A549 (cell line): Measurements from ENCODE around the gene TXNRD1. TPM values are rescaled to one million over a fixed set of nuclear protein-coding genes. Genes with fewer than 3 reads are reported as not detected.
"Not testable (repeated sequence)": the region's sequence is repeated elsewhere in the genome, so short reads cannot be mapped to it uniquely, and the experiment has no call there.

Source experiments
- ATAC-seq, 2 experiments: fragments of 200-7000 bp in 1 of 2; fragments of >200 bp in 1 of 2; cut with Nextera tagmentation in 1 of 2; cut with Tn5 transposase in 1 of 2; 3 replicates each; pipeline versions ENCODE4 v1.8.0 to v1.9.1; 2018 to 2020; ENCODE audit warnings: mild to moderate bottlenecking in 1 of 2, moderate library complexity in 1 of 2
- CTCF ChIA-PET: fragments of 300-600 bp; sonication (Branson Sonifier 250); formaldehyde crosslinking; extraction: SDS; loops from one replicate; lab custom pipeline; 2021; ENCODE audit warnings: antibody characterized with exemption, inconsistent platforms; lab: Yijun Ruan, JAX
- POLR2A ChIA-PET: fragments of 350-600 bp; formaldehyde crosslinking; extraction: SDS; loops from one replicate; lab custom pipeline; 2021; ENCODE audit warnings: antibody characterized with exemption, inconsistent platforms; lab: Yijun Ruan, JAX
- DNase-seq, 2 experiments: peaks; one replicate each; pipeline versions ENCODE4 v3.0.0 to v3.0.0-alpha.2; 2011 to 2016; ENCODE audit warnings: low read depth in 1 of 2, low spot score in 1 of 2
- FAIRE-seq: peaks from 2 replicates; lab custom pipeline; 2011; peaks lifted over from hg19 to GRCh38; lab: Jason Lieb, UNC
- H3K27ac ChIP-seq, 2 experiments: fragments of >200 bp; sonication (Bioruptor Twin); formaldehyde crosslinking; 3 replicates each; pipeline ENCODE4 v1.5.1; 2016 to 2017
- H3K4me1 ChIP-seq: fragments of >200 bp; sonication (Bioruptor Twin); formaldehyde crosslinking; 3 replicates; pipeline ENCODE4 v1.6.1; 2016
- H3K4me2 ChIP-seq: fragments of >200 bp; sonication (Bioruptor Twin); formaldehyde crosslinking; 3 replicates; pipeline ENCODE4 v1.6.1; 2016
- H3K4me3 ChIP-seq: fragments of >200 bp; sonication (Bioruptor Twin); formaldehyde crosslinking; 3 replicates; pipeline ENCODE4 v1.5.1; 2016
- H3K9me3 ChIP-seq: fragments of >200 bp; sonication (Bioruptor Twin); formaldehyde crosslinking; 3 replicates; pipeline ENCODE4 v1.6.1; 2016
- ATOH8 ChIP-seq: fragments of 250-450 bp; sonication (Bioruptor Pico); IDR thresholded peaks from 2 replicates; pipeline ENCODE4 v1.5.0; 2020; ENCODE audit warnings: low read depth, mild to moderate bottlenecking, moderate library complexity
- CHD2 ChIP-seq: fragments of 150-350 bp; IDR thresholded peaks from 2 replicates; pipeline ENCODE4 v1.6.1; 2014; ENCODE audit warnings: low read length; ENCODE audit not compliant: partially characterized antibody
- EHF ChIP-seq: fragments of 250-450 bp; sonication (Bioruptor Pico); IDR thresholded peaks from 2 replicates; pipeline ENCODE4 v1.5.0; 2020; ENCODE audit warnings: mild to moderate bottlenecking
- ESRRA ChIP-seq: fragments of 150-350 bp; IDR thresholded peaks from 2 replicates; pipeline ENCODE4 v1.6.1; 2014; ENCODE audit warnings: mild to moderate bottlenecking, low read length, borderline replicate concordance
- FOSB ChIP-seq: fragments of 250-450 bp; sonication (Bioruptor Pico); IDR thresholded peaks from 2 replicates; pipeline ENCODE4 v1.5.0; 2020; ENCODE audit warnings: mild to moderate bottlenecking, moderate library complexity
- FOSL2 ChIP-seq, 2 experiments: fragments of 450-650 bp in 1 of 2; fragments of >200 bp in 1 of 2; sonication (Bioruptor Twin) in 1 of 2; formaldehyde crosslinking; IDR thresholded peaks; 2 replicates each; pipeline versions ENCODE4 v1.5.0 to v1.6.1; 2016 to 2020; ENCODE audit warnings: mild to moderate bottlenecking in 1 of 2, moderate library complexity in 1 of 2
- FOXS1 ChIP-seq: fragments of 250-450 bp; sonication (Bioruptor Pico); IDR thresholded peaks from 2 replicates; pipeline ENCODE4 v1.5.0; 2020; ENCODE audit warnings: mild to moderate bottlenecking, moderate library complexity
- HDAC2 ChIP-seq: fragments of 200-600 bp; sonication (generic); IDR thresholded peaks from 2 replicates; pipeline ENCODE4 v1.6.1; 2016
- HOXA7 ChIP-seq: fragments of 250-450 bp; sonication (Bioruptor Pico); IDR thresholded peaks from 2 replicates; pipeline ENCODE4 v1.5.0; 2020; ENCODE audit warnings: mild to moderate bottlenecking, moderate library complexity
- JUN ChIP-seq, 2 experiments: fragments of >200 bp; sonication (Bioruptor Twin); formaldehyde crosslinking; IDR thresholded peaks; 2 replicates in 1 of 2; 3 replicates in 1 of 2; pipeline ENCODE4 v1.6.1; 2016 to 2017
- MAFK ChIP-seq: fragments of 450-650 bp; IDR thresholded peaks from 2 replicates; pipeline ENCODE4 v1.6.1; 2014; ENCODE audit not compliant: partially characterized antibody
- MAX ChIP-seq: IDR thresholded peaks from 2 replicates; pipeline ENCODE4 v1.6.1; 2012
- MAZ ChIP-seq: fragments of 150-350 bp; IDR thresholded peaks from 2 replicates; pipeline ENCODE4 v1.6.1; 2014; ENCODE audit warnings: antibody characterized with exemption, low read depth, low read length, borderline replicate concordance
- NFE2L2 ChIP-seq: fragments of 150-350 bp; conservative IDR thresholded peaks from 2 replicates; pipeline ENCODE4 v1.6.1; 2014; ENCODE audit warnings: low read length
- POLR2AphosphoS2 ChIP-seq: conservative IDR thresholded peaks from 2 replicates; pipeline ENCODE4 v1.6.1; 2012; ENCODE audit warnings: low read length, improper control_type of control experiment, inconsistent platforms
- RARB ChIP-seq: fragments of 250-450 bp; sonication (Bioruptor Pico); IDR thresholded peaks from 2 replicates; pipeline ENCODE4 v1.8.0; 2021; ENCODE audit warnings: mild to moderate bottlenecking, moderate library complexity
- SMC3 ChIP-seq: fragments of >200 bp; sonication (Bioruptor Twin); formaldehyde crosslinking; IDR thresholded peaks from 3 replicates; pipeline ENCODE4 v1.6.1; 2018; ENCODE audit warnings: inconsistent platforms
- SREBF2 ChIP-seq: fragments of 450-650 bp; IDR thresholded peaks from 2 replicates; pipeline ENCODE4 v1.6.1; 2014; ENCODE audit warnings: mild to moderate bottlenecking, moderate library complexity
- TFCP2L1 ChIP-seq: fragments of 250-450 bp; sonication (Bioruptor Pico); IDR thresholded peaks from 2 replicates; pipeline ENCODE4 v1.5.0; 2021; ENCODE audit warnings: mild to moderate bottlenecking
- TP53 ChIP-seq: fragments of 250-450 bp; sonication (Bioruptor Pico); IDR thresholded peaks from 2 replicates; pipeline ENCODE4 v1.5.0; 2021; ENCODE audit warnings: mild to moderate bottlenecking, moderate library complexity
- ZNF302 ChIP-seq: fragments of 250-450 bp; sonication (Bioruptor Pico); IDR thresholded peaks from 2 replicates; pipeline ENCODE4 v1.9.0; 2021; ENCODE audit warnings: inconsistent platforms, mild to moderate bottlenecking, moderate library complexity
- WGBS: methylation state at CpG from one replicate; pipeline ENCODE4 v1.1.6; 2017; ENCODE audit errors: missing lambda C conversion rate; 5-methylcytosine and 5-hydroxymethylcytosine counted together
- polyA plus RNA-seq, 4 experiments: library from polyadenylated mRNA; depleted of rRNA in 3 of 4; stranded (reverse); fragments of >200 nt; fragmentation: RNase III in 1 of 4; extraction: RNeasy Plus Mini Kit Qiagen cat#74134 plus additional on column Dnase treatment in 1 of 4; gene quantifications; 2 replicates in 3 of 4; 3 replicates in 1 of 4; pipeline ENCODE4 v1.2.3, GENCODE V29; 2011 to 2017
- TF ChIP-seq, protein P1 (sequence below): fragments of 250-450 bp; sonication (Bioruptor Pico); IDR thresholded peaks from 2 replicates; pipeline ENCODE4 v1.5.0; 2021; ENCODE audit warnings: mild to moderate bottlenecking, moderate library complexity, borderline replicate concordance
- TF ChIP-seq, protein P2 (sequence below): fragments of >200 bp; sonication (Bioruptor Twin); formaldehyde crosslinking; IDR thresholded peaks from 2 replicates; pipeline ENCODE4 v1.6.1; 2016
- TF ChIP-seq, protein P3 (sequence below): IDR thresholded peaks from 2 replicates; pipeline ENCODE4 v1.6.1; 2012; ENCODE audit warnings: low read depth, borderline replicate concordance
- TF ChIP-seq, protein P4 (sequence below): fragments of 200-600 bp; sonication (generic); IDR thresholded peaks from 2 replicates; pipeline ENCODE4 v1.6.1; 2016; ENCODE audit warnings: antibody characterized with exemption, mild to moderate bottlenecking, moderate library complexity

Gene TXNRD1
- polyA plus RNA-seq, 2 of the 4 experiments (the other 2 are of a cell fraction): 899 to 1,230 TPM

DNA sequence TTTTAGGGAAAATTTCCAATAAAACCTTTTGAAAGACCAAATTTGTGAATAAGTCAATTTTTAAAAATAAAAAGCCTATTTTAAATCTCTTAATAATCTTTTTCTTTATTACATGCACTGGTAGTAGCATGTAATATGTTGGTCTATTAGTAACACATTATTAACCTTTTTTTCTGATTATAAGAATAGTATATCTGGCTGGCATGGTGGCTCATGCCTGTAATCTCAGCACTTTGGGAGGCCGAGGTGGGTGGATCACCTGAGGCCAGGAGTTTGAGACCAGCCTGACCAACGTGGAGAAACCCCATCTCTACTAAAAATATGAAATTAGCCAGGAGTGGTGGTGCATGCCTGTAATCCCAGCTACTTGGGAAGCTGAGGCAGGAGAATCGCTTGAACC, 116.7 kb downstream of the TXNRD1 start:
- WGBS: 61% methylated on average over 3 of the region's 3 CpGs
- ATAC-seq, H3K4me3 ChIP-seq, H3K27ac ChIP-seq, FAIRE-seq, CTCF ChIA-PET, DNase-seq, H3K9me3 ChIP-seq, POLR2A ChIA-PET: not testable (repeated sequence)
- Histone ChIP-seq H3K4me1 (peaks cover 100% of the 10 kb centered on the region), H3K4me2 (peak overlapping the region; percentile 4; the same call in 2 of the 3 replicates)
- peak in 1 of 2 experiments; percentile 30; a peak in 1 of 5 replicates for TF ChIP-seq JUN (IDR thresholded peaks at IDR 0.05)
- peak; percentile 97; the same call in 1 of the 2 replicates for TF ChIP-seq TP53
- peak; percentile 86 for TF ChIP-seq FOSB (CRISPR knock-in tag)
- peak; percentile 88 for TF ChIP-seq HOXA7 (CRISPR knock-in tag)
- TF ChIP-seq, protein P1, sequence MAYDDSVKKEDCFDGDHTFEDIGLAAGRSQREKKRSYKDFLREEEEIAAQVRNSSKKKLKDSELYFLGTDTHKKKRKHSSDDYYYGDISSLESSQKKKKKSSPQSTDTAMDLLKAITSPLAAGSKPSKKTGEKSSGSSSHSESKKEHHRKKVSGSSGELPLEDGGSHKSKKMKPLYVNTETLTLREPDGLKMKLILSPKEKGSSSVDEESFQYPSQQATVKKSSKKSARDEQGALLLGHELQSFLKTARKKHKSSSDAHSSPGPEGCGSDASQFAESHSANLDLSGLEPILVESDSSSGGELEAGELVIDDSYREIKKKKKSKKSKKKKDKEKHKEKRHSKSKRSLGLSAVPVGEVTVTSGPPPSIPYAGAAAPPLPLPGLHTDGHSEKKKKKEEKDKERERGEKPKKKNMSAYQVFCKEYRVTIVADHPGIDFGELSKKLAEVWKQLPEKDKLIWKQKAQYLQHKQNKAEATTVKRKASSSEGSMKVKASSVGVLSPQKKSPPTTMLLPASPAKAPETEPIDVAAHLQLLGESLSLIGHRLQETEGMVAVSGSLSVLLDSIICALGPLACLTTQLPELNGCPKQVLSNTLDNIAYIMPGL (CRISPR knock-in tag): peak; percentile 88

DNA sequence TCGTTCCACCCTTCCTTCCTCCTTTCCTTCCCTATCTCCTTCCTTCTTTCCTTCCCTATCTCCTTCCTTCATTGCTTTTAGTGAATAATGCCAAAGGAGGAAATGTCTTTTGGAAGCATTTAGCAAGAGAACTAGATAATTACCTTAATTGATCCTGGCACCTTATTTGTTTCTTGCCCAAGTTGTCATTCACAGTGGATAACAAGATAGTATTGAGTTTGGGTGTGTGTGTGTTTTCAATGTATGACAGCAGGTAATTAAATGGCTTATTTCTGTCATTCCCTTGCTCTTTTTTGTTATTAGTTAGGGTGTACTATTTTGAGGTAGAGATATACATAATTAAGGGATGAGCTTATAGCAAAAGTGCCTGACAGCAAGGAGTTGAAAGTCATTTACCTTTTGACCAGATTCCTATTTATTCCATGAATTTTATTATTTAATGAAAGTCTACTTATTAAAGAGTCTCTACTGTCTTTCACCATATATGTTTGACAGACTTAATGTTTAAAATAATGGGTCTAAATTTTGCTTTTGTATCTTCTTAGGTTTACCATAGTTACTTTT, 118.2 kb downstream of the TXNRD1 start:
- Histone ChIP-seq H3K27ac (no peak overlapping the region), H3K4me1 (peaks cover 100% of the 10 kb centered on the region)
- DNase-seq (no peak), FAIRE-seq (no peak), ATAC-seq (no peak)
- CTCF ChIA-PET: interaction anchor here (1.5 kb wide), 1 partner anchor 118 kb away, joined by 4 read pairs; the partner anchor contains the start of gene TXNRD1
- 41% methylated on average over 1 of the region's 1 CpG for WGBS
- no peak for TF ChIP-seq SMC3
- TF ChIP-seq CHD2: no peak
- no peak for TF ChIP-seq ZNF302 (CRISPR knock-in tag)
- peak; percentile 61; the same call in 1 of the 2 replicates for TF ChIP-seq TFCP2L1 (CRISPR knock-in tag)
- 0 out of 5 replicates have a peak, but pooled peaks of 1 of the 2 experiments have one; percentile 29 for TF ChIP-seq JUN (IDR thresholded peaks at IDR 0.05)
- TF ChIP-seq, protein P2, sequence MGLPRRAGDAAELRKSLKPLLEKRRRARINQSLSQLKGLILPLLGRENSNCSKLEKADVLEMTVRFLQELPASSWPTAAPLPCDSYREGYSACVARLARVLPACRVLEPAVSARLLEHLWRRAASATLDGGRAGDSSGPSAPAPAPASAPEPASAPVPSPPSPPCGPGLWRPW: no peak
- TF ChIP-seq, protein P3, sequence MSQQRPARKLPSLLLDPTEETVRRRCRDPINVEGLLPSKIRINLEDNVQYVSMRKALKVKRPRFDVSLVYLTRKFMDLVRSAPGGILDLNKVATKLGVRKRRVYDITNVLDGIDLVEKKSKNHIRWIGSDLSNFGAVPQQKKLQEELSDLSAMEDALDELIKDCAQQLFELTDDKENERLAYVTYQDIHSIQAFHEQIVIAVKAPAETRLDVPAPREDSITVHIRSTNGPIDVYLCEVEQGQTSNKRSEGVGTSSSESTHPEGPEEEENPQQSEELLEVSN: no peak
- peak; percentile 91 for TF ChIP-seq HOXA7 (CRISPR knock-in tag)
- no peak for TF ChIP-seq MAZ
- 0 out of 2 replicates have a peak, but pooled peaks have one; percentile 63 for TF ChIP-seq EHF
- TF ChIP-seq, protein P1 (CRISPR knock-in tag): peak; percentile 88
- no peak for TF ChIP-seq MAFK
- TF ChIP-seq ESRRA: no peak
- TF ChIP-seq FOSL2 (IDR thresholded peaks at IDR 0.05): no peak
- 0 out of 2 replicates have a peak, but pooled peaks have one; percentile 2 for TF ChIP-seq FOSL2 (CRISPR knock-in tag; IDR thresholded peaks at IDR 0.05)
- TF ChIP-seq TP53: peak; percentile 70; the same call in 1 of the 2 replicates
- TF ChIP-seq FOXS1 (CRISPR knock-in tag): no peak
- no peak for TF ChIP-seq HDAC2
- no peak for TF ChIP-seq MAX
- TF ChIP-seq, protein P4, sequence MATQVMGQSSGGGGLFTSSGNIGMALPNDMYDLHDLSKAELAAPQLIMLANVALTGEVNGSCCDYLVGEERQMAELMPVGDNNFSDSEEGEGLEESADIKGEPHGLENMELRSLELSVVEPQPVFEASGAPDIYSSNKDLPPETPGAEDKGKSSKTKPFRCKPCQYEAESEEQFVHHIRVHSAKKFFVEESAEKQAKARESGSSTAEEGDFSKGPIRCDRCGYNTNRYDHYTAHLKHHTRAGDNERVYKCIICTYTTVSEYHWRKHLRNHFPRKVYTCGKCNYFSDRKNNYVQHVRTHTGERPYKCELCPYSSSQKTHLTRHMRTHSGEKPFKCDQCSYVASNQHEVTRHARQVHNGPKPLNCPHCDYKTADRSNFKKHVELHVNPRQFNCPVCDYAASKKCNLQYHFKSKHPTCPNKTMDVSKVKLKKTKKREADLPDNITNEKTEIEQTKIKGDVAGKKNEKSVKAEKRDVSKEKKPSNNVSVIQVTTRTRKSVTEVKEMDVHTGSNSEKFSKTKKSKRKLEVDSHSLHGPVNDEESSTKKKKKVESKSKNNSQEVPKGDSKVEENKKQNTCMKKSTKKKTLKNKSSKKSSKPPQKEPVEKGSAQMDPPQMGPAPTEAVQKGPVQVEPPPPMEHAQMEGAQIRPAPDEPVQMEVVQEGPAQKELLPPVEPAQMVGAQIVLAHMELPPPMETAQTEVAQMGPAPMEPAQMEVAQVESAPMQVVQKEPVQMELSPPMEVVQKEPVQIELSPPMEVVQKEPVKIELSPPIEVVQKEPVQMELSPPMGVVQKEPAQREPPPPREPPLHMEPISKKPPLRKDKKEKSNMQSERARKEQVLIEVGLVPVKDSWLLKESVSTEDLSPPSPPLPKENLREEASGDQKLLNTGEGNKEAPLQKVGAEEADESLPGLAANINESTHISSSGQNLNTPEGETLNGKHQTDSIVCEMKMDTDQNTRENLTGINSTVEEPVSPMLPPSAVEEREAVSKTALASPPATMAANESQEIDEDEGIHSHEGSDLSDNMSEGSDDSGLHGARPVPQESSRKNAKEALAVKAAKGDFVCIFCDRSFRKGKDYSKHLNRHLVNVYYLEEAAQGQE: no peak
- no peak for TF ChIP-seq FOSB (CRISPR knock-in tag)
- peak; percentile 94 for TF ChIP-seq POLR2AphosphoS2
- peak; percentile 69; the same call in 1 of the 2 replicates for TF ChIP-seq RARB (CRISPR knock-in tag)
- no peak for TF ChIP-seq SREBF2
- TF ChIP-seq ATOH8 (CRISPR knock-in tag): no peak
- no peak for TF ChIP-seq NFE2L2
- TF ChIP-seq, all 56 proteins: peak for 9
- Histone ChIP-seq H3K4me2 (peak overlapping the region; percentile 17; the same call in 2 of the 3 replicates), H3K4me3 (no peak overlapping the region), H3K9me3 (no peaks in the 10 kb centered on the region)
- POLR2A ChIA-PET: no interaction called here
